Amniotic epithelial cell (primary cell): ENCODE results near the gene COL6A3.

ENCODE experiments used
- DNase-seq: peaks from one replicate; pipeline ENCODE4 v3.0.0-alpha.2; 2010; ENCODE audit warnings: low read depth

Gene COL6A3

GRCh38 chr2:237345891-237346640, 67.9 kb downstream of the COL6A3 start:
- DNase-seq: no peak

- no peak for DNase-seq
Observed at GRCh38 chr2:237345411-237345810, 68.6 kb downstream of the COL6A3 start.

- DNase-seq: no peak
Observed at GRCh38 chr2:237344942-237345341, 69.0 kb downstream of the COL6A3 start.

- DNase-seq: no peak
Observed at GRCh38 chr2:237343993-237344392, 70.0 kb downstream of the COL6A3 start.

GRCh38 chr2:237341872-237342271, 72.1 kb downstream of the COL6A3 start:
- peak; percentile 38 for DNase-seq

GRCh38 chr2:237337586-237337985, 76.4 kb downstream of the COL6A3 start:
- no peak for DNase-seq

- no peak for DNase-seq
Observed at GRCh38 chr2:237336131-237336530, 77.8 kb downstream of the COL6A3 start.

GRCh38 chr2:237333748-237334147, 80.2 kb downstream of the COL6A3 start:
- no peak for DNase-seq

- DNase-seq: no peak
Observed at GRCh38 chr2:237330541-237330940, 83.4 kb downstream of the COL6A3 start.

- DNase-seq: no peak
Observed at GRCh38 chr2:237327175-237327950, 86.6 kb downstream of the COL6A3 start.

GRCh38 chr2:237326266-237327171, 87.4 kb downstream of the COL6A3 start:
- DNase-seq: no peak

- DNase-seq: peak; percentile 62
Observed at GRCh38 chr2:237324837-237325236, 89.1 kb downstream of the COL6A3 start.

GRCh38 chr2:237324405-237324831, 89.5 kb downstream of the COL6A3 start:
- peak; percentile 82 for DNase-seq

GRCh38 chr2:237323656-237324055, 90.3 kb downstream of the COL6A3 start:
- no peak for DNase-seq

- no peak for DNase-seq
Observed at GRCh38 chr2:237322564-237322963, 91.4 kb downstream of the COL6A3 start.

- no peak for DNase-seq
Observed at GRCh38 chr2:237321746-237322145, 92.2 kb downstream of the COL6A3 start.

- no peak for DNase-seq
Observed at GRCh38 chr2:237320801-237321560, 93.0 kb downstream of the COL6A3 start.

- no peak for DNase-seq
Observed at GRCh38 chr2:237319887-237320286, 94.1 kb downstream of the COL6A3 start.

- DNase-seq: no peak
Observed at GRCh38 chr2:237319086-237319820, 94.7 kb downstream of the COL6A3 start.

- no peak for DNase-seq
Observed at GRCh38 chr2:237316339-237316738, 97.6 kb downstream of the COL6A3 start.

- DNase-seq: no peak
Observed at GRCh38 chr2:237315829-237316225, 98.1 kb downstream of the COL6A3 start.
